Stimulated activated CD8-positive, alpha-beta memory T cell treated with anti-CD3 and anti-CD28 coated beads, Interleukin-4, amount 100 ng/mL, for 1 hour (primary cell): Measurements from ENCODE around the gene C4A.
"Not testable (repeated sequence)": the region's sequence is repeated elsewhere in the genome, so short reads cannot be mapped to it uniquely, and the experiment has no call there.

ENCODE experiments used
- DNase-seq, 2 donors: peaks; one replicate each; pipeline ENCODE4 v3.0.0-alpha.2; 2020; ENCODE audit warnings: low read depth in 2 of 2, low spot score in 1 of 2

Gene C4A

GRCh38 chr6:31978831-31979230, 3.0 kb upstream of the C4A start:
- DNase-seq, result no peak

- no peak for DNase-seq
Observed at GRCh38 chr6:31979238-31979898, 2.5 kb upstream of the C4A start.

GRCh38 chr6:31980195-31980876, 1.5 kb upstream of the C4A start:
- DNase-seq, result not testable (repeated sequence)

GRCh38 chr6:31980998-31981397, 859 bp upstream of the C4A start:
- not testable (repeated sequence) for DNase-seq

GRCh38 chr6:31989363-31989762, 7.5 kb downstream of the C4A start:
- DNase-seq, result not testable (repeated sequence)

- not testable (repeated sequence) for DNase-seq
Observed at GRCh38 chr6:31994421-31994820, 12.6 kb downstream of the C4A start.

- not testable (repeated sequence) for DNase-seq
Observed at GRCh38 chr6:31996385-31996784, 14.5 kb downstream of the C4A start.

- not testable (repeated sequence) for DNase-seq
Observed at GRCh38 chr6:32002546-32003268, 20.9 kb downstream of the C4A start.

GRCh38 chr6:32003301-32003700, 21.4 kb downstream of the C4A start:
- not testable (repeated sequence) for DNase-seq

- DNase-seq, result not testable (repeated sequence)
Observed at GRCh38 chr6:32004393-32004792, 22.5 kb downstream of the C4A start.

- not testable (repeated sequence) for DNase-seq
Observed at GRCh38 chr6:32004864-32005537, 23.1 kb downstream of the C4A start.

GRCh38 chr6:32005538-32005880, 23.7 kb downstream of the C4A start:
- DNase-seq, result not testable (repeated sequence)

- not testable (repeated sequence) for DNase-seq
Observed at GRCh38 chr6:32005991-32006529, 24.2 kb downstream of the C4A start.

GRCh38 chr6:32007086-32007485, 25.2 kb downstream of the C4A start:
- not testable (repeated sequence) for DNase-seq

GRCh38 chr6:32008037-32008436, 26.2 kb downstream of the C4A start:
- not testable (repeated sequence) for DNase-seq

- not testable (repeated sequence) for DNase-seq
Observed at GRCh38 chr6:32008616-32009015, 26.8 kb downstream of the C4A start.

- not testable (repeated sequence) for DNase-seq
Observed at GRCh38 chr6:32009537-32009936, 27.7 kb downstream of the C4A start.

- not testable (repeated sequence) for DNase-seq
Observed at GRCh38 chr6:32010856-32011530, 29.1 kb downstream of the C4A start.

- not testable (repeated sequence) for DNase-seq
Observed at GRCh38 chr6:32012941-32013617, 31.2 kb downstream of the C4A start.

- not testable (repeated sequence) for DNase-seq
Observed at GRCh38 chr6:32013738-32014137, 31.9 kb downstream of the C4A start.
